ENCODE results near the gene BYSL.
"Not testable (repeated sequence)": the region's sequence is repeated elsewhere in the genome, so short reads cannot be mapped to it uniquely, and the experiment has no call there.

Gene BYSL

GRCh38 chr6:41942067-41942851 lies 21.0 kb downstream of the BYSL start:
- DNase-seq (ENCODE audit: low read depth, low spot score): no peak

DNA sequence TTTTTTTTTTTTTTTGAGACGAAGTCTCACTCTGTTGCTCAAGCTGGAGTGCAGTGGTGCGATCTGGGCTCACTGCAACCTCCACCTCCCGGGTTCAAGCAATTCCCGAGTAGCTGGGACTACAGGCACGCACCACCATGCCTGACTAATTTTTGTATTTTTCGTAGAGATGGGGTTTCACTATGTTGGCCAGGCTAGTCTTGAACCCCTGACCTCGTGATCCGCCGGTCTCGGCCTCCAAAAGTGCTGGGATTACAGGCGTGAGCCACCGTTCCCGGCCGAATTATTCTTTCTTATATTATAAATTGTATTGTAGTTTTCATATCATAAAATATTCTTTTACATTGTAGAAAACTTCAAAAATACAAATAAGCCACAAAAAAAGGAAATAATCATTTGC lies 21.6 kb downstream of the BYSL start:
- DNase-seq (ENCODE audit: low read depth, low spot score): not testable (repeated sequence)

- no peak for DNase-seq (ENCODE audit: low read depth, low spot score)
Observed at GRCh38 chr6:41943456-41943855, 22.2 kb downstream of the BYSL start.

- DNase-seq (ENCODE audit: low read depth, low spot score): no peak
Observed at GRCh38 chr6:41947581-41948220, 26.4 kb downstream of the BYSL start.

- no peak for DNase-seq (ENCODE audit: low read depth, low spot score)
Observed at GRCh38 chr6:41954668-41955067, 33.4 kb downstream of the BYSL start.

DNA sequence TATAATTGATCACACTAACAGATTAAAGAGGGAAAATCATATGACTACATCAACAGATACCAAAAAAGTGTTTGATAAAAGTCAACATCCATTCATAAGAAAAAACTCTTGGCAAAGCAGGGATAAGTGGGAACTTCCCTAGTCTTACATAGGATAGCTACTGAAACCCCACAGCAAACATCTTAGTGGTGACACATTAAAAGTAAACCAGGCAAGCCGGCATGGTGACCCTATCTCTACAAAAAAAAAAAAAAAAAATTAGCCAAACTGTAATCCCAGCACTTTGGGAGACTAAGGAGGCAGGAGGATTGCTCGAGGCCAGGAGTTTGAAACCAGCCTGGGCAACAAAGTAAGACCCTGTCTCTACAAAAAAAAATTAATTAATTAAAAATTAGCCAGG lies 34.1 kb downstream of the BYSL start:
- DNase-seq (ENCODE audit: low read depth, low spot score): no peak

DNA sequence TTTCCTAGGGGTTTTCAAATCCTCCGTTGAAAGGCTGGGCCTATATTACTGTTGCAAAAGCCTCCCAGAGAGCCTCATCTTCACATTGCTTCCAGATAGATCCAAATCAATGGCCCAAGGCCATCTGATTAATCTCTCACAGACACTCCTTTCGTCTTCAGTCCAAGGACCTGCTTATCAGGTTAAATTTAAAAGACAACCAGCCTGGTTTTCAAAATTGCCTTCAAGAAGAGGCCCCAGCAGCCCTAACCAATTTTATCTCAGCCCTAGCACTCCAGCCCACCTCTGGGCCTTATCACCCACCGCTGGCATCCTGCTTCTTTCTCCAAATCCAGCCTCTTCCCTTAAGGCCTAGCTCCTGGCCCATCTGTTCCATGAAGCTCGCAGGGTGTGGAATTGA lies 35.8 kb downstream of the BYSL start:
- no peak for DNase-seq (ENCODE audit: low read depth, low spot score)

- DNase-seq (ENCODE audit: low read depth, low spot score): no peak
Observed at GRCh38 chr6:41958022-41958856, 36.9 kb downstream of the BYSL start.

GRCh38 chr6:41960028-41960427 lies 38.7 kb downstream of the BYSL start:
- DNase-seq (ENCODE audit: low read depth, low spot score): no peak

DNA sequence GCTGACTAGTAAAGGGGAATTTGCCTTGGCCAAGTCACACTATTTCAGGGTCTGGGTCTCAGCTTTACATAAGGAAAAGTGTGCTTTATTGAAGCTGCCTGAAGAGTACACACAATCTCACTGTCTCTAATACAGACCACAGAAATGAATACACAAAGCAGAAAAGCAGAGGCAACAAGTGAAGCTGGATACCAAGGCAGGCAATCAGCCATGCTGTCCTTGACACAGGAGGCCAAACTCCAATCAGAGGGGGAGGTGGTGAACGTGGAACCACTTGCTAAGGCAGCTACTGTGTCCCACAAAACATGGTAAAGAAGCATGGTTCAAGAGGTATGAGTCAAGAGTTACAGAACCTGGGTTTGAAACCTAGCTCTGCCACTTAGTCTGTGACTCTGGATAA lies 42.1 kb downstream of the BYSL start:
- no peak for DNase-seq (ENCODE audit: low read depth, low spot score)

DNA sequence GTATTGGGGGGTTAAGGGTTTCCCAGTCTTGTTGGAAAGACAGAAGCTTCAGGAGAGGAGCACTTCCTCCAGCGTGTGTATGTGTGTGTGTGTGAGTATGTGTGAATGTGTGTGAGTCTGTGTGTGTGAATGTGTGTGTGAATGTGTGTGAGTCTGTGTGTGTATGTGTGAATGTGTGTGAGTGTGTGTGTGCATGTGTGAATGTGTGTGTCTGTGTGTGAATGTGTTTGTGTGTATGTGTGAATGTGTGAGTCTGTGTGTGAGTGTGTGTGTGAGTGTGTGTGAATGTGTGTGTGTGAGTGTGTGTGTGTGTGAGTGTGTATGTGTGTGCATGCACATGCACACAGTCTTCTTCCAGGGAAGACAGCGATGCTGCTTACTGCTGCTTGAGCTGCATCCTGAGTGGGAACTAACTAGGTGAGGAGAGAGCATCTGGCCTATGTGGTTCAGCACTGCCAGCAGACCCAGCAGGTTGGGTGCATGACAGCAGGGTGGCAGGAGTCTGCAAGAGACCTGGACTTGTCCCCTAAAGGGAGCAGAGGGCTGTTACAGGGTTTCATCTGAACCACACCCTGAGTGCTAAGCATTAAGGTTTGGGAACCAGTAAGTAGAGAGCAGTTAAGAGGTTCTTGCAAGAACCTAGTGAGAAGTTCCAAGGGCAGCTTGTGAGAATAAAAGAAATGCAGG lies 43.0 kb downstream of the BYSL start:
- DNase-seq (ENCODE audit: low read depth, low spot score): no peak

GRCh38 chr6:41965429-41966213 lies 44.3 kb downstream of the BYSL start:
- DNase-seq (ENCODE audit: low read depth, low spot score): no peak

DNA sequence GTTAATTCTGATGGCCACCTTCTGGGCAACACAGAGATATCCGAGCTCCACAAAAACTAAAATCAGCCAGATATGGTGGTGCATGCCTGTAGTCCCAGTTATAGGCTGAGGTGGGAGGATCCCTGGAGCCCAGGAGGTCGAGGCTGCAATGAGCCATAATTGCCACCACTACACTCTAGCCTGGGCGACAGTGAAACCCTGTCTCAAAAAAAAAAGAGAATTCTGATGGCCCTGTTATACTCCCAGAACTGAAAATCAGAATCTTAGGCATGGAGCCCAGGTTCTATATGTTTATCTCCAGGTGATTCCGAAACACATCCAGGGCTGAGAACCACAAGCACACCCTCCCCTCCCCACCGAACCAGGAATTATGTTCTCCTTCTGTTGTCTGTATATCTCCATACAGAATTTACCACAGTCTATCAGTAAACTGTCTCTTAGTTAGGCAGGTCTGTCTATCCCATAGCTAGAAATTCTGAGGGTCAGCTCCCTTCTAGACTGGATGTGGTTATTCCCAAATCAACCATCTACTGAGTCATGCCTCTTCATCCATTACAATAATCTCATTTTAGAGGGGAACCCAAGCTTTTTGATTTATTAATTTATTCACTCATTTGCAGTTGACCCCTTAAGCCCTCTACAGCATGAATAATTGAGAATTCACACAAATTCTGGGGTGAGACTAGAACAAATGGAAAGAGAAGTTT lies 45.1 kb downstream of the BYSL start:
- DNase-seq (ENCODE audit: low read depth, low spot score): no peak

GRCh38 chr6:41966961-41967311 lies 45.6 kb downstream of the BYSL start:
- DNase-seq (ENCODE audit: low read depth, low spot score): no peak

DNA sequence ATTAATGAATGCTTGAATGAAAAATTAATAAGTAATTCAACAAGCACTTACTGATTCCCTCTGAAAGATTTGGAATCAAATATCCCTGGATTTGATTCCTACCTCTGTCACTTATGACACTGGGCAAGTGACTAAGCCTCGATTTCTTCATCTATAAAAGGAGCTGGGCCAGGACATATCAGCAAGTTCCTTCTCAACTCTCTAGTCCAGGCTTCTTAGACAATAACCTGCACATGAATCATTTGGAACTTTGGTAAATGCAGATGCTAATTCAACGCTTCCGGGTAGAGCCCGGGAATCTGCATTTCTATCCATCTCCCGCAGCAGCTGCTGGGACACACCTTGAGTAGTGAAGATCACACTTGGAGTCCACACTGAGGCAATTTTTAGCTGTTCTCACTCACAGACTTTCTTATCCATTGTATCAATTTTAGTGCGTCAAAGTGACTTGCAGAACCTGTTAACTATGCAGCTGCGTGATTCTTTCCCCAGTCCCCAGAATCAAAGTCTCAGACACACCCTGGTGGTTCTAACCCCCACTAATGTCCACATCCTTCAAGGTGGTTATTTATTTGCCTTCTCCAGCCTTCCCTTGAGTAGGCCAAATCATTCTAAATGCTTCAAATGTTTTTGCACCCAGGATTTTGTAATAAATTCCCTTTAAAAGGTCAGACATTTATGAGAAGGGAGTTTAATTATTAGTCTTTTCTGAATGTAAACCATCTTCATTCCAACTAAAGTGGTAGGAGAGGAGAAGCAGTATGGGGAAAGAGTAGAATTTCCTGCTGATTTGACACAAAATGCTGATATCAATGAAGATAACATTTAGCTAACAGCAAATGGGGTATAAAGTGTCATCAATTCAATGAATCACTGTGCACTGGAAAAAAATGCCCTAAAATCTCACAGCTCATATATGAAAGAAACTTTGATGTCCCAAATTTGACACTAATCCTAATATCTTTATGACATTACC lies 46.3 kb downstream of the BYSL start:
- no peak for DNase-seq (ENCODE audit: low read depth, low spot score)

DNA sequence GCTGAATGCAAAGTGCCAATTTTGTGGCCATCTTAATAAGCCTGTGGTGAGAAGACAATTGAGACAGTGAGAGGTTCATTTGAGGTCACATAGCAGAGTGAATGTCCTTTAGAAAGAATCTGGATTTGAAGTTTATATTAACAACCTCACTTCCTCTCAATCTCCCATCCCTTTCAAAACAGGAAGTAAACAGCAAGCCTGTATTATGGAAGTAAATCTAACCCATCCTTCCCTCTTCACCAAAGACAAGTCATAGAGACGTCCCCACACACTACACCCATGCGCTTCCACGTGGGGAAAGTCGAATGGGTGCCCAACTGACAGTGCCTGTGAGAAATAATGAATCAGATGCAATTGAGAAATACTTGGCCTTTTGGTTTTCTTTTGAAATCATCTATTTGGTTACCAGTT lies 49.1 kb downstream of the BYSL start:
- DNase-seq (ENCODE audit: low read depth, low spot score): no peak

GRCh38 chr6:41972826-41973225 lies 51.5 kb downstream of the BYSL start:
- DNase-seq (ENCODE audit: low read depth, low spot score): no peak

DNA sequence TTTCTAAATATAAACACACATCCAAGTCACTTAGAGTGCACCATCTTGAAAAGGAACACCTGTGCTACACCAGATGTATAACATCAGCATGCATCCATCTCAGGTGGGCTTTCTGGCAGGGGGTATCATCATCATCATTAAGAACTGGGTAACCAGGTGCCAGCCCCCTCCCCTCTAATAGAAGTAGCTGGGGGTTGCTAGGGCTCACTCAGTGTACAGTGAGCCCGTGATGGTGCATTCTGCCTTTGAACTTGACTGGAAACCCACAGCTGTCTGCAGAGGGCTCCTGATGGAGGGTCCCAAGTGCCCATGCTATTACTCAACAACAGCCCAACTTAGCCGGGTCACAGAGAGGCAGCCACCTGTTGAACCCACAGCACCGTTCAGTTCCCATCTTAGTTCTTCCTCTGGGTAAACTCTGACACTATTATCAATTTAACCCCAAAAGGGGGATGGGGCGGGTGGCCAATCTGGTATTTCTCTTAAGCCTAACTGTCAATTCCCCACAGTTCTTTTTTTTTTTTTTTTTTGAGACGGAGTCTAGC lies 53.1 kb downstream of the BYSL start:
- DNase-seq (ENCODE audit: low read depth, low spot score): no peak

DNA sequence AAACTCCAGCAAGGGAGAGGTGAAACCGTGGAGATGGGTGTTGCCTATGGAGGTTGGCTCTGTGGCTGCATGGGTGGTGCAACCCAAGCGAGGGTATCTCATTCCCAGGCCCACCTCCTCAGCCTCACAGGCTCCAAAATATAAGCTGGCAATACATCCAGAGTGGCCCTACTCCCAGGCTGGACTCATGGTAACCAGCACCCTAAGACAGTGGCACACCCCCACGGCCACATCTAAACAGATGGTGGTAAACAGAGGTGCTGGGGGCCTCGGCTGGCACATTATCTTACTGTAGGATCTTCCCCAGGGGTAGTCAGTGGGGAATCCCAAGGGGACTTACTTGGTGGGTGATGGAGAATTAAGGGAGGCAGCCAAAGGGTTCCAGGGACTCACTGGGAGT lies 54.0 kb downstream of the BYSL start:
- DNase-seq (ENCODE audit: low read depth, low spot score): no peak
